Adrenal gland (tissue), 12 donors: Measurements from ENCODE around the gene UBXN11. TPM values are rescaled to one million over a fixed set of nuclear protein-coding genes. Genes with fewer than 3 reads are reported as not detected.

Experiments used
- DNase-seq, 7 donors: peaks; one replicate each; pipeline ENCODE4 v3.0.0-alpha.2; 2019 to 2020
- H3K27ac ChIP-seq, 5 donors: fragments of 200-600 bp; sonication (generic) in 4 of 5; 1 replicate in 3 of 5; 2 replicates in 2 of 5; pipeline versions ENCODE4 v1.5.1 to v1.8.0; 2016 to 2020; ENCODE audit warnings: mild to moderate bottlenecking in 1 of 5
- H3K27me3 ChIP-seq: fragments of 200-600 bp; 2 replicates; pipeline ENCODE4 v1.8.0; 2021
- H3K36me3 ChIP-seq, 2 donors: fragments of 200-600 bp; replicated peaks in 1 of 2; 1 replicate in 1 of 2; 2 replicates in 1 of 2; pipeline versions ENCODE4 v1.5.1 to v1.8.0; 2018 to 2022
- H3K4me1 ChIP-seq, 2 donors: fragments of 200-600 bp; replicated peaks in 1 of 2; 1 replicate in 1 of 2; 2 replicates in 1 of 2; pipeline versions ENCODE4 v1.5.1 to v1.8.0; 2018 to 2021
- H3K4me3 ChIP-seq, 4 donors: fragments of 200-600 bp; sonication (generic) in 3 of 4; one replicate each; pipeline ENCODE4 v1.5.1; 2016 to 2018
- H3K9me3 ChIP-seq, 3 donors: fragments of 200-600 bp; sonication (generic) in 1 of 3; replicated peaks in 1 of 3; 1 replicate in 2 of 3; 2 replicates in 1 of 3; pipeline versions ENCODE4 v1.5.1 to v1.8.0; 2016 to 2021
- POLR2A ChIP-seq, 2 donors: fragments of 450-650 bp; IDR thresholded peaks; one replicate each; pipeline ENCODE4 v1.6.1; 2017; ENCODE audit warnings: antibody characterized with exemption in 2 of 2, mild to moderate bottlenecking in 2 of 2, moderate library complexity in 1 of 2
- WGBS, 4 donors: extraction: QIAGEN DNeasy Blood & Tissue Kit in 2 of 4; methylation state at CpG; one replicate each; pipeline versions ENCODE4 v1.1.5 to v1.1.7; 2013 to 2017; 5-methylcytosine and 5-hydroxymethylcytosine counted together
- intact Hi-C, 2 donors: fragments of 100-400 bp; cut with DNase I; formaldehyde crosslinking; loops; one replicate each; pipeline versions ENCODE4 v1.14.1 to v1.15.0; 2022 to 2023
- polyA plus RNA-seq, 3 donors: library from polyadenylated mRNA; stranded (reverse); fragments of 200-250 nt in 2 of 3; fragments of 350-450 nt in 1 of 3; fragmentation: Illumina TruSeq in 1 of 3; extraction: RNeasy Lipid Tissue Mini Kit (QIAGEN cat#74804) in 1 of 3; gene quantifications; one replicate each; pipeline ENCODE4 v1.2.3, GENCODE V29; 2013 to 2014
- total RNA-seq, 9 donors: library from RNA; depleted of rRNA in 4 of 9; stranded (reverse); fragments of >200 nt in 4 of 9; fragments of 120-200 nt in 1 of 9; fragmentation: NEBNext Ultra II Directional in 1 of 9; extraction: Animal tissue kit (Norgen Biotek cat#: 25700) in 1 of 9; gene quantifications; one replicate each; pipeline versions ENCODE4 v1.1.0 to v1.2.4, GENCODE V29; 2013 to 2023
- TF ChIP-seq, protein P1 (sequence below), 6 experiments: fragments of 450-650 bp in 4 of 6; fragments of 200-600 bp in 2 of 6; sonication (generic) in 1 of 6; IDR thresholded peaks; 1 replicate in 5 of 6; 2 replicates in 1 of 6; pipeline versions ENCODE4 v1.5.1 to v1.8.0; 2016 to 2021; ENCODE audit warnings: antibody characterized with exemption in 6 of 6, mild to moderate bottlenecking in 2 of 6, moderate library complexity in 1 of 6
- donor health status: healthy with polysubstance abuse.
- donor health status: Bipolar disorder and iron deficiency.
- donor health status: DM: yes; HTN: yes; CAD: no.
- donor health status: DM: no; HTN: no; CAD: no.
- donor health status: DM: no; HTN: no; CAD: no.
- donor health status: DM: yes; HTN: yes; CAD: no.

UBXN11 gene
- total and polyA plus RNA-seq, 12 donors, result 5.3 to 154 (median 13.7) TPM

DNA sequence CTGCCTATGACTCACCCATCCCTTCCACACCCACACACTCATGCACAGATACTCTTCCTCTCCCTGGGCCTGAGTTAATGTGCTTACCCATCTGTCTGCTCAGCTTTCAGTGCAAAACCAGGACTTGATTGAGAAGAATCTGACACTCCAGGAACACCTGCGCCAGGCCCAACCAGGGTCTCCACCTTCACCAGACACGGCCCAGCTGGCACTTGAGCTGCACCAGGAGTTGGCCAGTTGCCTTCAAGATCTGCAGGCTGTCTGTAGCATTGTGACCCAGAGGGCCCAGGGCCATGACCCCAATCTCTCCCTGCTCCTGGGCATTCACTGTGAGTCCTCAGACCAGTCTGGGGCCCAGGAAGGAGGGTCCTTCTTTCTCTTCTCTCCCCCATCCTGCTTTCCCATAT, 30.0 kb downstream of the UBXN11 start:
- H3K4me3 ChIP-seq, result no peak overlapping the region
- H3K9me3 ChIP-seq, result no peaks in the 10 kb centered on the region
- intact Hi-C loops, result no loop called here
- no peaks in the 10 kb centered on the region for H3K36me3 ChIP-seq
- DNase-seq, result peak in 1 of 7 donors; percentile 79
- TF ChIP-seq, protein P1, sequence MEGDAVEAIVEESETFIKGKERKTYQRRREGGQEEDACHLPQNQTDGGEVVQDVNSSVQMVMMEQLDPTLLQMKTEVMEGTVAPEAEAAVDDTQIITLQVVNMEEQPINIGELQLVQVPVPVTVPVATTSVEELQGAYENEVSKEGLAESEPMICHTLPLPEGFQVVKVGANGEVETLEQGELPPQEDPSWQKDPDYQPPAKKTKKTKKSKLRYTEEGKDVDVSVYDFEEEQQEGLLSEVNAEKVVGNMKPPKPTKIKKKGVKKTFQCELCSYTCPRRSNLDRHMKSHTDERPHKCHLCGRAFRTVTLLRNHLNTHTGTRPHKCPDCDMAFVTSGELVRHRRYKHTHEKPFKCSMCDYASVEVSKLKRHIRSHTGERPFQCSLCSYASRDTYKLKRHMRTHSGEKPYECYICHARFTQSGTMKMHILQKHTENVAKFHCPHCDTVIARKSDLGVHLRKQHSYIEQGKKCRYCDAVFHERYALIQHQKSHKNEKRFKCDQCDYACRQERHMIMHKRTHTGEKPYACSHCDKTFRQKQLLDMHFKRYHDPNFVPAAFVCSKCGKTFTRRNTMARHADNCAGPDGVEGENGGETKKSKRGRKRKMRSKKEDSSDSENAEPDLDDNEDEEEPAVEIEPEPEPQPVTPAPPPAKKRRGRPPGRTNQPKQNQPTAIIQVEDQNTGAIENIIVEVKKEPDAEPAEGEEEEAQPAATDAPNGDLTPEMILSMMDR (IDR thresholded peaks at IDR 0.05), result no peak
- TF ChIP-seq POLR2A (IDR thresholded peaks at IDR 0.05), result no peak
- H3K4me1 ChIP-seq, result peaks cover 14 to 36% of the 10 kb centered on the region in 2 donors
- WGBS, 4 donors, result 58 to 92% (median 73%) methylated on average over 1 to 2 of the region's 2 CpGs
- no peaks in the 10 kb centered on the region for H3K27me3 ChIP-seq
- H3K27ac ChIP-seq, result peak overlapping the region; percentile 45 to 88 (median 75)

DNA sequence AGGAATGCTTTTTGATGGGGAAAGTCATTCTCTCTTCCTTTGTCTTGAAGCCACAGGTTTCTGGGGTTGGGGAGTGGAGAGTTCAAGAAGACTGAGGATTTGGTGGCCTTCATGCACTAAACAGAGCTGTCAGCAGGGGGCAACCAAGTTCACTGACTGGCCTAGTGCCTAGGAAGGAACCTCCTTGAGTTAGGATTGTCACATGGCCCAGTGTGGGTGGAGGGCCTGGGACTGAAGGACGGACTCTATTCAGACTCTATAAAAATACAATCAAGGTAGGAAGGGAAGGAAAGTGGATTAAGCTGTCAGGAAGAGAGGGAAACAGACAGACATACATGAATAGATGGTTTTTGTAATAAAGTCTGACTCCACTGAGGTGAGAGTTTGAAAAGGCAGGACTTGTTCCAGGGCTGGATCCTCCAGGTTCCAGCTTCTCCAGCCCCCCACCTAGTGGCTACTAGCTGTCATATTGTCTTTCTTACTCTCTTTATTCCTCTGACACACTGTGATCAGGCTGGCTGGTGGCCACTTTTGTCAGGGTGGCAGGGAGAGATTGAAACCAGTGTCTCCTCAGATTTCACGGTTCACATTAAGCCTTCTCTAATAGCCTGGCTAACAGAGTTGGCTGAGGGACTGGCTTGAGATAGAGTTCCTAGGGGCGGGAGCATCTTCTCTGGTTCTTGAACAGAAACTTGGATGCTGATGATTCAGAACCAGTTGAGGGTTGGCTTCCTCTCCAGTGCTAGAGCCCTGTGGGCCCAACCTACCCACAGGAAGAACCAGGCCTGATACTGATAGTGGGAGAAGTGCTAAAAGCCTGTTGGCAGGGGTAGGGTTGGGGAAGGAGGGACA, 30.6 kb downstream of the UBXN11 start:
- peak overlapping the region; percentile 45 to 88 (median 75) for H3K27ac ChIP-seq
- 19 to 31% (median 22%) methylated on average over 3 of the region's 3 CpGs for WGBS, 4 donors
- peaks cover 14 to 30% of the 10 kb centered on the region in 2 donors for H3K4me1 ChIP-seq
- peak; percentile 81 to 95 (median 88) for DNase-seq
- no peaks in the 10 kb centered on the region for H3K9me3 ChIP-seq
- H3K36me3 ChIP-seq, result no peaks in the 10 kb centered on the region
- H3K27me3 ChIP-seq, result no peaks in the 10 kb centered on the region
- H3K4me3 ChIP-seq, result no peak overlapping the region
- TF ChIP-seq, protein P1 (IDR thresholded peaks at IDR 0.05), result peak; percentile 64 to 95 (median 84)
- peak in 1 of 2 donors; percentile 12 for TF ChIP-seq POLR2A (IDR thresholded peaks at IDR 0.05)
- intact Hi-C loops, result loop anchor here in 1 of 2 donors (2.0 kb wide), 1 partner anchor 45 kb away; no protein-coding TSS in a partner anchor

DNA sequence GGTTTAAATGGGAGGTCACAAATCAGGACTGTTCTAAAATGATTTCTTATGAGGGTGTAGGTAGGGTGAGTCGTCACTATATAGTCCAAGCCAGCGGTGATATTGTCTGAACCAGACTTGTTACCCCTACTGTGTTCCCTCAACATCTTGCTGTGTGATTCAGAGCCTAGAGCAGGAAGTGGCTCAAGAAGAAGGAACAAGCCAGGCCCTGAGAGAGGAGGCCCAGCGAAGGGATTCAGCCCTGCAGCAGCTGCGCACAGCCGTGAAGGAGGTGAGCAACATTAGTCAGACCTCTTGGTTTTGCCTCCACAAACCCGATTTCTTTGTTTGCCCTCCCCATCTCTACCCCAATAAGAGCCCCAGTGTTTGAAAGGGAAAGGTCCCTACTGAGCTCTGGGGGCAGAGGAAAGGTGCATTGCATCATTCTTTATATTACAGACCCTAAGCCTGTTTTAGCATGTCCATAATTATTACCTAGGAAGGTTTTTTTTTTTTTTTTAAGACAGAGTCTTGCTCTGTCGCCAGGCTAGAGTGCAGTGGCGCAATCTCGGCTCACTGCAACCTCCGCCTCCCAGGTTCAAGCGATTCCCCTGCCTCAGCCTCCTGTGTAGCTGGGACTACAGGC, 31.5 kb downstream of the UBXN11 start:
- TF ChIP-seq, protein P1 (IDR thresholded peaks at IDR 0.05), result no peak
- TF ChIP-seq POLR2A (IDR thresholded peaks at IDR 0.05), result no peak
- Histone ChIP-seq H3K4me1 (peaks cover 14 to 29% of the 10 kb centered on the region in 2 donors), H3K27me3 (no peaks in the 10 kb centered on the region), H3K4me3 (no peak overlapping the region), H3K9me3 (no peaks in the 10 kb centered on the region), H3K36me3 (no peaks in the 10 kb centered on the region), H3K27ac (peak overlapping the region in 3 of 5 donors; percentile 16 to 88 (median 83))
- intact Hi-C loops, result loop anchor here in 1 of 2 donors (2.0 kb wide), 1 partner anchor 46 kb away; no protein-coding TSS in a partner anchor
- 74 to 86% (median 84%) methylated on average over 11 of the region's 11 CpGs for WGBS, 4 donors
- DNase-seq, result no peak

DNA sequence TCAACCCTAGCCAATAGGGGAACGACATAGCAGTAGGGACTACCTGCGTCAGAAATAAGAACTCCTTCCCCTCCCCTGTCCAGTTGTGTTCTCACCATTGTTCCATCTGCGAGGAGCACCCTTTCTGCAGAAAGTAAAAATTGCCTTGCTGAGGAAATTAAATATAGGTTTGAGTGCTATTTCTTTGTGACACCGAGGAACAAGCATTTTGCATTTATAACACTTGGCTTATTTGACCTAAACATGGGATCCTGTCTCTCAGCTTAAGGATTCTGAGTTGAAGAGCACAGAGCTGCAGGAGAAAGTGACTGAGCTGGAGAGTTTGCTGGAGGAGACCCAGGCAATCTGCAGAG, 37.3 kb downstream of the UBXN11 start:
- TF ChIP-seq, protein P1 (IDR thresholded peaks at IDR 0.05), result no peak
- TF ChIP-seq POLR2A (IDR thresholded peaks at IDR 0.05), result no peak
- no peak for DNase-seq
- Histone ChIP-seq H3K4me3 (no peak overlapping the region), H3K9me3 (no peaks in the 10 kb centered on the region), H3K4me1 (no peaks in the 10 kb centered on the region), H3K36me3 (no peaks in the 10 kb centered on the region), H3K27ac (no peak overlapping the region), H3K27me3 (no peaks in the 10 kb centered on the region)
- WGBS, 4 donors, result 97 to 100% (median 99%) methylated on average over 4 of the region's 4 CpGs
- intact Hi-C loops, result no loop called here
